GM20000 (cell line): Measurements from ENCODE around the gene SMIM35.
A peak's percentile ranks its signal among the peaks of the same experiment; 100 is the strongest.

Experiments used
- DNase-seq: peaks from one replicate; pipeline ENCODE4 v3.0.0; 2012; ENCODE audit warnings: low spot score
- CTCF ChIP-seq: IDR thresholded peaks from 2 replicates; pipeline ENCODE4 v1.5.1; 2012; ENCODE audit warnings: mild to moderate bottlenecking, control low read depth; ENCODE audit errors: extremely low read depth, missing control alignments

SMIM35 gene

DNA sequence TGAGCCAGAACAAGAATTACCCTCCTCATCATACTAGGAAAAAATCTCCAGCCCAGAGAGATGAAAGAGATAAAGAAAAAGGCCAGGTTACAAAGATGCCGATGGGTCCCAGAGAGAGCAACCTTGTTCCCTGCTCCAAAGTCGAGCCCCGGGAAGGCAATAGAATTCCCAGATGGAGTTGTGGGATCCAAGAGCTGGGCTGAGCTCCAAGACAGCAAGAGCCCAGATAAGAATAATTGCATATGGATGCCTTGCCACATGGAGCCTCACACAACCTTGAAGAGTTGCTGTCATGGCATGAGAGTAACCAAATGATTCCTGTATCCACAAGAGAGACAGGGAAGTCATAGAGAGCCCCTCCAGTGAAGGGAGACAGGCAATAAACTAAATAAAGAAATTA, 69.7 kb downstream of the SMIM35 start:
- DNase-seq = no peak
- TF ChIP-seq CTCF = no peak

GRCh38 chr11:118016104-118016503, 70.7 kb downstream of the SMIM35 start:
- no peak for TF ChIP-seq CTCF
- no peak for DNase-seq

GRCh38 chr11:118015385-118015841, 71.3 kb downstream of the SMIM35 start:
- no peak for TF ChIP-seq CTCF
- no peak for DNase-seq

DNA sequence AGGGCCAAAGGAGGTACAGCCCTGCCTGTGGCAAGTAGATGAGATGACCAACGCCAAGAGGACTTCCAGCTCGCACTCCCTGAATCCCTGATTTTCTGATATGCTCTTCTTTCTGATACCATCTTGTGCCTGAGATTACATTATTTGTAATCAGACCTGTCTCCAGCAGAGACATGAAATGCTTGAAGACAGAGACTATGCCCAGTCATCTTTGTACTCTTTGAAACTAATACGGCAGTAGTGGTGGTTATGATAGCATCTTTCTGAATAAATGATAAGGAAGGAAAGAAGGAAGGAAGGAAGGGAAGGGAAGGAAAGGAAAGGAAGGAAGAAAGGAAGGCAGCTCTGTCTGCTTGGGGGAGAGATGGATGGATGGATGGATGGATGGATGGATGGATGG, 72.7 kb downstream of the SMIM35 start:
- no peak for DNase-seq
- no peak for TF ChIP-seq CTCF

DNA sequence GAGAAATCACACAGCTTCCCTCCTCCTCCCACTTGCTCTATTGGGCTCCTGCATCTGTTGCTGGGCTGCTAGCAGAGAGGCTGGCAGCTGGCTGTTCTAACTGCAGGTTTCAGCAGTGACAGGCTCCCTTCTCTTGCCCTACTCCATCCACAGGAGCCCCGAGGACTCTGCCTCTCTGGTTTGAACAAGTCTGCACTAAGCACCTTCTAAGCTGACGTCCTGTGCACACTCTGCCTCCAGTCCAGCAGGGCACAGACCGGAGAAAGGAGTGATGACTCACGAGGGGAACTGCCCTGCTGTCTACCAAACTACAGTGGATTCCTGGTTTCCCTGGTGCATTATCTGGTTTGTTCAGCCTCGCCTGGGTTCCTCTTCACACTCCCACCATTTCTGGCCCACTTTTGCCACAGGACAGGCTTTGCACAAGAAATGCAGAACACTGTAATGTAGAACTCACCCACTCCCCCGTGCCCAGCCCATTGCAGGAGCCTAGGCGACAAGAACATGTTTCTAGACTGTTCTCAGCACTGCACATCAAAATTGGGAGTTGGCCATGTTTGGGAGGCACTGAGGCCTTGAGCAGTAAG, 74.6 kb downstream of the SMIM35 start:
- TF ChIP-seq CTCF = no peak
- no peak for DNase-seq

- DNase-seq = peak; percentile 82
These were observed 75.9 kb downstream of the SMIM35 start for GRCh38 chr11:118010738-118011461.

More at GRCh38 chr11:118010738-118011461, 75.9 kb downstream of the SMIM35 start:
- no peak for TF ChIP-seq CTCF
